Measurements from ENCODE around the gene RPRML.

RPRML gene

DNA sequence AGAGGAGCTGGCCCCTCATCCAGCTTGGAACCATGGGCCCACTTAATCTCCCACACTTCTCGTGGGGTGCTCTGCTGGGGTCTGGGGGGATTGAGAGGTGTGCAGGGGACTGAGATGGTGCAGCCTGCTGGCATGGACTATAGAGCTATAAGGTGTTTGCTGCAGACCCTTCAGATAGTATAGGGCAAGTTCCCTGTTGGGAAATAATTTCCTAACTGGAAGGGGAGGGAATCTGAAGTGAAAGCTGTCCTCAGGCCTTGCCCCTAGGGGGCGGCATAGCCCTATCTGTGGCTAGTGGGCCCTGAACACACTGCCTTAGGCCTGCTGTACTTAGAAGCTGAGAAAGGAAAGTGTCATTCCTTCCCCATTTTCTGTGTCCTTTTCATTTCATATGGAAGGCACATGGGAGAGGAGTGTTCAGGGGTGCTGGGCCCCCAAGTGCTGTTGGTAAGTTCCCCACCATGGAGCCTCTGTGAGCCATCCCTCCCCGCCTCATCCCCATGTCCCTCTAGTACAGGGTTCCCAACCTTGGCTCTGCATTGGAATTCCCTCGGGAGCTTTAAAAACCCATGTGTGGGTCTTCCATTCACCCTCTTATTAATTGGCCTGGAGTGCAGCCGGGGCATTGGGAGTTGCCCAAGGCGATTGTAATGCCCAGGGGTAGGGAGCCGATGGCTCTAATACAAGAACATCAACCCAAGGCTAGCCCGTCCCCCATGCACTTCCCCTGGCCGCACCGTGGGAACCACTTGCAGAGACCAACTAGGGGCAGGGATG, 36.4 kb downstream of the RPRML start:
- Mint-ChIP-seq H3K4me3 (no peak overlapping the region), H3K27me3 (no peaks in the 10 kb centered on the region), H3K4me1 (peaks cover 34% of the 10 kb centered on the region), H3K9me3 (no peaks in the 10 kb centered on the region), H3K27ac (no peak overlapping the region)
- DNase-seq: peak; percentile 25 to 41
- ATAC-seq: peak; percentile 53

- Mint-ChIP-seq H3K4me3 (no peak overlapping the region), H3K27me3 (no peaks in the 10 kb centered on the region), H3K9me3 (no peaks in the 10 kb centered on the region), H3K4me1 (peaks cover 34% of the 10 kb centered on the region), H3K27ac (peak overlapping the region; percentile 91 to 93)
- peak; percentile 90 for ATAC-seq
- DNase-seq: peak; percentile 65 to 75
Measured at GRCh38 chr17:46940692-46941404, 38.2 kb downstream of the RPRML start.

DNA sequence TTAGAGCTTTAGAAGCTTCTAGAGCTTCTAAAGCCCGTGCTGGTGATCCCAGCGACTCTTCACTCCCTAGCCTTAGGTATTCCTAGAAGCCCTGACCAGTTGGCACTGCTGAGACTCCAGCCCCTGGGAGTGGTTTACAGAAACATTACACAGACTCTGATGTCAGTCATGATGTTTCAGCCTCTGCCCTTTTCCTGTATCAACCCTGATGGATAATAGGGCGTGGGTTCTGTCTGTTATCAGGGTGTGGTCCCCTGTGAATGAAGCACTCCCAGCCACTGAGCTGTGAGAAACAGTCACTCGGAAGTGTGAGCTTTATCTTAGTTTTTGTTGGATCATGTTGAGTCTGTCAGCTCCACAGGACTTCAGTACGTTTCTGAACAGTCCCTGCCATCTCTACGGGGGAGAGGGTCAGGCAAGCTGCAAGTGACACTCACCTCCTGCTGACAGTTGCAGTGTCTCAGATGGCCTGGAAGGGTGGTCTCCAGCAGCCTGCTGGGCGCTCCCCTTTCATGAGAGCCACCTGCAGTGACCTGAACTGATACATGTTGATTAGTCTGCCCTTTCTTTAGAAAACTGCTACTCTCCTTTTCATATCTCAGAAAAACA, 43.3 kb downstream of the RPRML start:
- H3K4me1 Mint-ChIP-seq: no peaks in the 10 kb centered on the region
- H3K4me3 Mint-ChIP-seq: no peak overlapping the region
- DNase-seq (no peak), ATAC-seq (no peak)
- H3K9me3 Mint-ChIP-seq: no peaks in the 10 kb centered on the region
- peak overlapping the region; percentile 10 to 44 for H3K27ac Mint-ChIP-seq
- H3K27me3 Mint-ChIP-seq: no peaks in the 10 kb centered on the region

DNA sequence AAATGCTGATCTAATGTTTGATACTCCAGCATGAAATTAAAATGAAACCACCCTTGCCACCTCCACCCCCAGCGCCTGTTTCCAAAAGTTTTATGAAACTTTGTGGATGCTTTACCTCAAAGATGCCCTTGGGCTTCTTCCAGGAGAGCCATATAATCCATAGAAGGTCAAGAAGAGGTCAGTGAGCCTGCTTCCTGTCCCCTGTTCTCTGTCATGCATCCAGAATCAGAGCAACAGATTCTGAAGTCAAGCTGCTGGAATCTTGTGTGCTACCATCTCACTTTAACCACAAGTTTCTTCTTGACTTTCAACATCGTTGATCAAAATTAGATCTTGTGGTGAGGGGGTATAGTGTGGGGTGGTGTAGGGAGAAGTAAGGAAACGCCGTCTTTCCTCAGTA, 47.5 kb downstream of the RPRML start:
- Mint-ChIP-seq H3K4me1 (peaks cover 23% of the 10 kb centered on the region), H3K27me3 (no peaks in the 10 kb centered on the region), H3K4me3 (no peak overlapping the region), H3K9me3 (no peaks in the 10 kb centered on the region), H3K27ac (peak overlapping the region in 1 of 2 donors; percentile 27)
- no peak for DNase-seq
- no peak for ATAC-seq

GRCh38 chr17:46930051-46930450, 49.0 kb downstream of the RPRML start:
- DNase-seq: no peak
- Mint-ChIP-seq H3K9me3 (no peaks in the 10 kb centered on the region), H3K4me1 (peaks cover 37% of the 10 kb centered on the region), H3K27ac (no peak overlapping the region), H3K27me3 (no peaks in the 10 kb centered on the region), H3K4me3 (no peak overlapping the region)
- no peak for ATAC-seq

GRCh38 chr17:46929413-46929812, 49.6 kb downstream of the RPRML start:
- Mint-ChIP-seq H3K27me3 (no peaks in the 10 kb centered on the region), H3K9me3 (no peaks in the 10 kb centered on the region), H3K4me3 (no peak overlapping the region), H3K4me1 (peaks cover 43% of the 10 kb centered on the region), H3K27ac (no peak overlapping the region)
- no peak for ATAC-seq
- no peak for DNase-seq

- DNase-seq: no peak
- Mint-ChIP-seq H3K27me3 (no peaks in the 10 kb centered on the region), H3K27ac (peak overlapping the region; percentile 8 to 95), H3K9me3 (no peaks in the 10 kb centered on the region), H3K4me1 (peaks cover 49% of the 10 kb centered on the region), H3K4me3 (no peak overlapping the region)
- no peak for ATAC-seq
Measured at GRCh38 chr17:46928467-46929261, 50.4 kb downstream of the RPRML start.
